SJCRH30 (cell line): ENCODE measurements around the gene CDK14. TPM values are rescaled to one million over a fixed set of nuclear protein-coding genes. Genes with fewer than 3 reads are reported as not detected.
"Not testable (repeated sequence)": the region's sequence is repeated elsewhere in the genome, so short reads cannot be mapped to it uniquely, and the experiment has no call there.

ENCODE experiments used
- DNase-seq, 2 experiments: peaks; one replicate each; pipeline ENCODE4 v3.0.0-alpha.2; 2015 to 2020
- H3K27ac ChIP-seq: fragments of 250-450 bp; sonication (Bioruptor Pico); 2 replicates; pipeline ENCODE4 v1.5.1; 2020; ENCODE audit warnings: mild to moderate bottlenecking, moderate library complexity
- H3K27me3 ChIP-seq: fragments of 250-450 bp; sonication (Bioruptor Pico); 2 replicates; pipeline ENCODE4 v1.5.1; 2020; ENCODE audit warnings: mild to moderate bottlenecking, moderate library complexity
- H3K36me3 ChIP-seq: fragments of 250-450 bp; sonication (Bioruptor Pico); 2 replicates; pipeline ENCODE4 v1.5.1; 2020; ENCODE audit warnings: mild to moderate bottlenecking, moderate library complexity
- H3K4me1 ChIP-seq: fragments of 250-450 bp; sonication (Bioruptor Pico); 2 replicates; pipeline ENCODE4 v1.5.1; 2020; ENCODE audit warnings: mild to moderate bottlenecking, moderate library complexity
- H3K4me3 ChIP-seq: fragments of 250-450 bp; sonication (Bioruptor Pico); 2 replicates; pipeline ENCODE4 v1.5.1; 2020; ENCODE audit warnings: mild to moderate bottlenecking, moderate library complexity
- H3K9me3 ChIP-seq: fragments of 250-450 bp; sonication (Bioruptor Pico); replicated peaks from 2 replicates; pipeline ENCODE4 v1.5.1; 2020; ENCODE audit warnings: mild to moderate bottlenecking, moderate library complexity
- total RNA-seq: library from RNA; depleted of rRNA; stranded (reverse); fragments of >200 nt; shearing (Covaris generic); gene quantifications from 2 replicates; pipeline ENCODE4 v1.2.3, GENCODE V29; 2014

Gene CDK14
- total RNA-seq, 1 experiment from 2014 or later: 78.2 TPM

DNA sequence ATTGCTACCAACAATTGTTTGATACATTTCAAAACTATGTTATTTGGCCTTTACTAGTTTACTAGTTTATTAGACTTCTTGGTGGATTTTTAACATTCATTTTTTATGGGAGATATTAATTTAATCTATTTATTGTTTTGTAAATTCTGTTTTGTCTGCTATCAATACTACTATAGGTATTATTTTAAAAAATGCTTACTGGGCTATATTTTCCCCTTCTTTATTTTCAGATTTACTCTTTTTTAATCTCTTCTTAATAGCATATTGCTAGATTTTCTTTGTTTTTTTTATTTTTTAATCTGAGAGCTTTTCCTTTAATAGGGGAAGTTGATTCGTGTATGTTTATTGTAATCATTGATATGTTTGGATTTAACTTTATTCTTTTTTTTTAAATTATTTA, 147.5 kb downstream of the CDK14 start:
- Histone ChIP-seq H3K27ac (no peak overlapping the region), H3K9me3 (no peaks in the 10 kb centered on the region; the same call in 1 of the 2 replicates), H3K4me3 (no peak overlapping the region), H3K4me1 (no peaks in the 10 kb centered on the region), H3K27me3 (no peaks in the 10 kb centered on the region), H3K36me3 (peaks cover 14% of the 10 kb centered on the region)
- no peak for DNase-seq

DNA sequence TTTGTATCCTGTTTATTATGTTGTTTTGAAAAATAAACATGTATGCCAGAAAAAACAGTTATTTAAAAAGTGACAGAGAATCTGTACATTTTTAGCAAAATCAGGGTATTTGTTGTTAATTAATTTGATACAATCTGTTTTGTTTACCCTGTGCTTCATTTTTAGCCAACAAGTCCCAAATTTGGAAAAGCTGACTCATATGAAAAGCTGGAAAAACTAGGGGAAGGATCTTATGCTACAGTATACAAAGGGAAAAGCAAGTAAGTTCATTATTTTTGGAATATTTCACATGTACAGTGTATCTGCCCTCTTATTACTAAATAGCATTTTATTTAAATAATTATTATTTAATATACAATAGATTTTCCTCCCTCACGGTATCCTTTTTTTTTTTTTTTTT, 151.4 kb downstream of the CDK14 start:
- no peaks in the 10 kb centered on the region for H3K27me3 ChIP-seq
- no peaks in the 10 kb centered on the region; the same call in 1 of the 2 replicates for H3K9me3 ChIP-seq
- peaks cover 31% of the 10 kb centered on the region for H3K36me3 ChIP-seq
- H3K4me1 ChIP-seq: no peaks in the 10 kb centered on the region
- H3K4me3 ChIP-seq: no peak overlapping the region
- no peak overlapping the region for H3K27ac ChIP-seq
- no peak for DNase-seq

DNA sequence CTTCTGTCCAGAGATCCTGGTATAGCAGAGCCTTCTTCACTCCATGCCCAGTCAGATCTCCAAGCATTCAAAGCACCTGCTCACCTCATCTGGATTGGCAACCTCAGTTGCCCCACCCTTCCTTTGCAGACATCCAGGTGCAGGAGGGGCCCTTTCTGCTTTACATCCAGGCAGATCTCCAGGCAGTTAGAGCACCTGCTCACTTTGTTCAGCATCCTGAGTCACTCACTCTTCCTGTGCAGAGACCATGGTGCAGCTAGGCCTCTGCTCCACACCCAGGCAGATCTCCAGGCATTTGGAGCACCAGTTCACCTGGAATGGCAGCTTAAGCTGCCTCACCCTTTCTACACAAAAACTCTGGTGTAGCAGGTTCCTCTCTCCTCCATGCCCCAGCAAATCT, 153.1 kb downstream of the CDK14 start:
- DNase-seq: no peak
- Histone ChIP-seq H3K27me3 (no peaks in the 10 kb centered on the region), H3K4me3 (no peak overlapping the region), H3K27ac (no peak overlapping the region), H3K36me3 (peaks cover 41% of the 10 kb centered on the region), H3K9me3 (no peaks in the 10 kb centered on the region; the same call in 1 of the 2 replicates), H3K4me1 (no peaks in the 10 kb centered on the region)

DNA sequence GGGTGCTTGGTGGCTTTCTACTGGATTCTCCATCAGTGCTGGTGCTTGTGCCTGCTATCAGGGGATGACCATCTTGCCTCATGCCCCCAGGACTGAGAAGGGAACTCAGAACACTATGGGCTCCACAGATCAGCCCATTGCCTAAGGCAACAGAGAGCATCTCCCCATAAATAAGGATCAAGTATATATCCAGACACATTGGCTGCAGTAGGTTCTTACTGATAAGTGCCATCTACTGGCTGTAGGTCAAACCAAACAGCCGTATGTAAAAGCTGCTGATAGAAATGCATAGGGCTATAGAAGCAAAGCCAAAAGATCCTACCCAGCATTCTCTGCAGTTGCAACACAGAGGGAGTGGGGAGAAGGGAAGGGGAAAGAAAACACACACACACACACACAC, 153.7 kb downstream of the CDK14 start:
- Histone ChIP-seq H3K27me3 (no peaks in the 10 kb centered on the region), H3K4me3 (no peak overlapping the region), H3K4me1 (no peaks in the 10 kb centered on the region), H3K36me3 (peaks cover 41% of the 10 kb centered on the region), H3K9me3 (no peaks in the 10 kb centered on the region; the same call in 1 of the 2 replicates), H3K27ac (no peak overlapping the region)
- no peak for DNase-seq

DNA sequence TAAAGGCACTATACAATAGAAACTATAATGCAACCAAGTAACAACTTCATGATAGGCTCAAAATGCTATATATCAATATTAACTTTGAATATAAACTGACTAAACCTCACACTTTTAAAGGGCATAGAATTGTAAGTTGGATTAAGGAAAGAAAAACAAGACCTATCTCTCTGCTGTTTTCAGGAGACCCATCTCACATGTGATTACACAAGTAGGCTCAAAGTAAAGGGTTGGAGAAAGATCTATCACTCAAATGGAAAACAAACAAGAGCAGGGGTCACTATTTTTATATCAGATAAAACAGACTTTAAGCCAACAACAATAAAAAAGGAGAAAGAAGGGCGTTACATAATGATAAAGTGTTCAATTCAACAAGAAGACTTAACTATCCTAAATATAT, 155.5 kb downstream of the CDK14 start:
- no peak for DNase-seq
- H3K27me3 ChIP-seq: no peaks in the 10 kb centered on the region
- no peak overlapping the region for H3K4me3 ChIP-seq
- H3K36me3 ChIP-seq: peaks cover 42% of the 10 kb centered on the region
- no peaks in the 10 kb centered on the region for H3K9me3 ChIP-seq
- no peak overlapping the region for H3K27ac ChIP-seq
- no peaks in the 10 kb centered on the region for H3K4me1 ChIP-seq

DNA sequence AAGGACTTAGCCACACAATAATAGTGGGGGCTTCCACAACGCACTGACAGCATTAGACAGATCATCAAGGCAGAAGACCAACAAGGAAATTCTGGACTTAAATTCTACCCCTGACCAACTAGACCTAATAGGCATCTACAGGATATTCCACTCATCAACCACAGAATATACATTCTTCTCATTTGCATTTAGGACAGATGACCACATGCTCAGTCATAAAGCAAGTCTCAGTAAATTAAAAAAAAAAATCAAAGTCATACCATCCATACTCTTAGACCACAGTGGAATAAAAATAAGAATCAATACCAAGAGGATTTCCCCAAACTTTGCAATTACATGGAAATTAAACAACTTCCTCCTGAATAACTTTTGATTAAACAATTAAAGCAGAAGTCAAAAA, 155.9 kb downstream of the CDK14 start:
- Histone ChIP-seq H3K27ac (no peak overlapping the region), H3K4me1 (no peaks in the 10 kb centered on the region), H3K9me3 (no peaks in the 10 kb centered on the region), H3K27me3 (no peaks in the 10 kb centered on the region), H3K36me3 (peaks cover 45% of the 10 kb centered on the region), H3K4me3 (no peak overlapping the region)
- DNase-seq: no peak

DNA sequence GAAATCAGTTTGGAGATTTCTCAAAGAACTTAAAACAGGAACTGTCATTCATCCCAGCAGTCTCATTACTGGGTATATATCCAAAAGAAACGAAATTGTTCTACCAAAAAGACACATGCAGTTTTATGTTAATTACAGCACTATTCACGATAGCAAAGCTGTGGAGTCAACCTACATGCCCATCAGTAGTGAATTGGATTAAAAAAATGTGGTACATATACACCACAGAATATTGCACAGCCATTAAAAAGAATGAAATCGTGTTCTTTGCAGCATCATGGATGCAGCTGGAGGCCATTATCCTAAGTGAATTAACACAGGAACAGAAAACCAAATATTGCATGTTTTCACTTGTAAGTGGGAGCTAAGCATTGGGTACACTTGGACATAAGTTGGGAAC, 158.9 kb downstream of the CDK14 start:
- Histone ChIP-seq H3K36me3 (peaks cover 34% of the 10 kb centered on the region), H3K9me3 (no peaks in the 10 kb centered on the region), H3K27me3 (no peaks in the 10 kb centered on the region), H3K4me3 (no peak overlapping the region), H3K27ac (no peak overlapping the region), H3K4me1 (no peaks in the 10 kb centered on the region)
- DNase-seq: no peak

DNA sequence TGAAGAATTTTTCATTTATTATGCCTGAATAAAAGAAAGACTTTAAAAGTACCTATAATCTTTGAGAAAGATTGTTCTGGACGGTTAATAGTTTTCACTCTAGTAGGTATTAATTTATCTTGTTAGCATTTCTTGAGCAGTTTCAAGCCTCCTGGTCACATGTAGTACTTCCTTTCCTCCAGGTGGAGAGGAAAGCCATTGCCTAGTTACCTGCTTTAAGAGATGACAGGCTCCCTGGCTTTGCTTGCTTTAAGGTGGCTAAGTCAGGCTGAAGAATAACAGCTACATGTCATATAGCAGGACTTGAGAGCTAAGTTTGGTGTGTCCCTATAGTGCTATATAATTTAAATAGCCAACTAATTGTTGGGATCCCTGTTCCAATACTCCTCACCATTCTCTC, 160.2 kb downstream of the CDK14 start:
- no peak for DNase-seq
- H3K27me3 ChIP-seq: no peaks in the 10 kb centered on the region
- H3K9me3 ChIP-seq: no peaks in the 10 kb centered on the region
- peaks cover 24% of the 10 kb centered on the region for H3K36me3 ChIP-seq
- no peaks in the 10 kb centered on the region for H3K4me1 ChIP-seq
- H3K27ac ChIP-seq: no peak overlapping the region
- H3K4me3 ChIP-seq: no peak overlapping the region

DNA sequence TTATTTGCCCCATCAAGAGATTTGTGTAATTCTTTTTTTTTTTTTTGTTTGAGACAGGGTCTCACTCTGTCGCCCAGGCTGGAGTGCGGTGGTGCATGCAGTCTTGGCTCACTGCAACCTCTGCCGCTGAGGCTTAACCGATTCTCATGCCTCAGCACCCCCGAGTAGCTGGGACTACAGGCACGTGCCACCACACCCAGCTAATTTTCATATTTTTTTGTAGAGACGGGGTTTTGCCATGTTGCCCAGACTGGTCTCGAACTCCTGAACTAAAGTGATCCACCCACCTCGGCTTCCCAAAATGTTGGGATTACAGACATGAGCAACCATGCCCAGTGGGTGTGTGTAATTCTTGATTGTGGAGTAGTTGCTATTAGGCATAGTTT, 161.4 kb downstream of the CDK14 start:
- H3K27ac ChIP-seq, H3K4me1 ChIP-seq: not testable (repeated sequence)
- peaks cover 14% of the 10 kb centered on the region for H3K36me3 ChIP-seq

DNA sequence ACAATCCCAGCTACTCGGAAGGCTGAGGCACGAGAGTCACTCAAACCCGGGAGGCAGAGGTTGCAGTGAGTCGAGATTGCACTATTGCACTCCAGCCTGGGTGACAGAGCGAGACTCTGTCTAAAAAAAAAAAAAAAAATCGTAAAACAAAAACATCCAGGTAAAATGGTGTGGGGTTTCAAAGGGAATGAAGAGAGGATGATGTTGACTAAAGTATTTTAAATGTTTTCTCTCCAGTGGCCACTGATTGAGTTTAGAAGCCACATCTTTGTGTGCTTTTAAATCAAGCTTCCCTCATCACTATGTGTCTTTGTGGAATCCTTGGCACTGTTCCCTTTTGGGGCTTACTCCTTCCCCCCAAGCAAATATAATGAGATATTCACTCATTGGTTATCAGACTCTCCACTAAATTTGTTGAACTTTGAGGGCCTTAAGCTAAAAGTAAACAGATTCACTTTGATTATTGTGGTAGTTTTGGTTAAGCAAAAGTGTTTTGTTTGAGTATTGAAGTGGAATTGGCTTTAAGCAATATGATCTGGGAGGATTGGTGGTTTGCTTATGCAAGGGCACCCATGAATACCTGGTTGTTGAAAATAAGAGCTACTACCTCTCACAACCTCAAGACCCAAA, 162.9 kb downstream of the CDK14 start:
- H3K4me3 ChIP-seq: no peak overlapping the region
- H3K36me3 ChIP-seq: peaks cover 5% of the 10 kb centered on the region
- H3K4me1 ChIP-seq: no peaks in the 10 kb centered on the region
- no peaks in the 10 kb centered on the region for H3K27me3 ChIP-seq
- H3K27ac ChIP-seq: no peak overlapping the region
- no peaks in the 10 kb centered on the region for H3K9me3 ChIP-seq
- no peak for DNase-seq

More for the DNA sequence above, 161.4 kb downstream of the CDK14 start:
- H3K4me3 ChIP-seq, H3K9me3 ChIP-seq, DNase-seq, H3K27me3 ChIP-seq: not testable (repeated sequence)

DNA sequence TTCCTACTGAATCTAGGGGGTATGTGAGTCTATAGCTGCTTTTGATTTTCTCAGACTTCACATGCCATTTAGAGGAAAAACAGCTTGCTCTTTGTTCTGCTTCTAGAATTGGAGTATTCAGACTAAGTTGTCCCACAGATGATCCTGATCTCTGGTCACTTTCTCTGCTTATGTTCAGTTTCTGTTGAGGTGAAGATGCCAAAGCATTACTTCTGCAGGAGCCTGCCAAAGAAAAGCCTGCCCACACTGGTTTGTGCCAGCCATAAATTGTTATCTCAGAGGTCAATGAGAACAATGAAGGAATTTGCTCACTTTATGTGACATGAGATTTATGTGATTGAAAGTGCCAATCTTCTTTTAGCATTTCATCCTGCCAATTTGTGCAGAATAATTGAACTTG, 163.6 kb downstream of the CDK14 start:
- Histone ChIP-seq H3K4me1 (no peaks in the 10 kb centered on the region), H3K9me3 (no peaks in the 10 kb centered on the region), H3K27ac (no peak overlapping the region), H3K27me3 (no peaks in the 10 kb centered on the region), H3K36me3 (peaks cover 5% of the 10 kb centered on the region), H3K4me3 (no peak overlapping the region)
- DNase-seq: no peak

DNA sequence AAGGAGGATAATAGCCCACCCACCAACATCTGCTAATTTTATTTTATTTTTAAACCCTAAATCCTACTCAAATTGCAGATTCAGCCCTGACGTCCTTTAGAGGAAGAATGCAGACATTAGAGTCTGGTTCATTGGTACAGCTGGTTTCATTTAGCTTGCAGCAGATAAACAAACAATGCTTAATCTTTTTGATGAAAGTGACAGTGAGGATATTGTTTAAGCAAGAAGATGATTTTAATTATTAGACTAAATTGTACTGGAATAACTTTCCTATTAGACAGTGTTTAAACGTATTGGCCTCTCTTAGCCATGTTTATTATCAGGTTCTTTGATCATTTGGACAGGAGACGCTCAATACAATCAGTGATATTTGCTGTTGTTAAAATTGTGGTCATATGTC, 164.8 kb downstream of the CDK14 start:
- Histone ChIP-seq H3K9me3 (no peaks in the 10 kb centered on the region), H3K4me1 (peaks cover 9% of the 10 kb centered on the region), H3K36me3 (peaks cover 5% of the 10 kb centered on the region), H3K4me3 (no peak overlapping the region), H3K27ac (no peak overlapping the region), H3K27me3 (no peaks in the 10 kb centered on the region)
- no peak for DNase-seq

DNA sequence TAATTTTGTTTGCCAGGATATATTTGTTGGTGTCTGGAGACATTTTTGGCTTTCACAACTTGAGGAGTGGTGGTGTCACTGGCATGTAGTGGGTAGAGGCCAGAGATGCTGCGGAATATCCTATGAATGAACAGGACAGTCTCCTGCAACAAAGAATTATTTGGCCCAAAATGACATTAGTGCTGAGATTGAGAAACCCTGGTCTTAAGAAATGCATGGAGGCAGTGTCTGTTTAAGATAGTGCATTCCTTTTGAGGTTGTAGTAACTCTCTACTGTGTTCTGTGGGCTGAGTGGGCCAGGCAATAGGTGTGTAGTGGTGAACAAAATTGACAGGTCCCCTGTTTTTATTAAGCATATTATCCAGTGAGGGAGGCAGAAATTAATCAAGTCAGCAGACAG, 165.5 kb downstream of the CDK14 start:
- H3K4me3 ChIP-seq: no peak overlapping the region
- peaks cover 3% of the 10 kb centered on the region for H3K36me3 ChIP-seq
- H3K27me3 ChIP-seq: no peaks in the 10 kb centered on the region
- H3K9me3 ChIP-seq: no peaks in the 10 kb centered on the region
- no peak overlapping the region for H3K27ac ChIP-seq
- H3K4me1 ChIP-seq: peaks cover 16% of the 10 kb centered on the region
- no peak for DNase-seq

DNA sequence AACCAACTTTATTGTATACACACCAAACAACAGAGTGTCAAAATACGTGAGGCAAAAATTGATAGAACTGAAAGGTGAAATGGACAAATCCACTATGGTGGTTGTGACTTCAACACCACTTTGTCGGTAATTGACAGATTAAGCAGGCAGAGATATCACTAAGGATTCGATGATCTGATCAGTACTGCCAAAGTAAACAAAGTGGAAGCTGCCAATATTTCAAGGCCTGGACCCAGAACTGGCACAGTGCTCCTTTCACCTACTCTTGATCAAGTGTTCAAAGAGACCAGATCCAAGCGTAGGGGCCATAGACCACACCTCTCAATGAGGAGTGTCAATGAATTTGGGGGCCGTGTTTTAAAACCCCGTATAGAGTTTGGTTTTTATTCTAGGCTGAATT, 167.0 kb downstream of the CDK14 start:
- no peaks in the 10 kb centered on the region for H3K9me3 ChIP-seq
- H3K27ac ChIP-seq: no peak overlapping the region
- H3K4me1 ChIP-seq: peaks cover 29% of the 10 kb centered on the region
- no peak for DNase-seq
- no peak overlapping the region for H3K4me3 ChIP-seq
- H3K27me3 ChIP-seq: no peaks in the 10 kb centered on the region
- H3K36me3 ChIP-seq: no peaks in the 10 kb centered on the region; the same call in 1 of the 2 replicates

DNA sequence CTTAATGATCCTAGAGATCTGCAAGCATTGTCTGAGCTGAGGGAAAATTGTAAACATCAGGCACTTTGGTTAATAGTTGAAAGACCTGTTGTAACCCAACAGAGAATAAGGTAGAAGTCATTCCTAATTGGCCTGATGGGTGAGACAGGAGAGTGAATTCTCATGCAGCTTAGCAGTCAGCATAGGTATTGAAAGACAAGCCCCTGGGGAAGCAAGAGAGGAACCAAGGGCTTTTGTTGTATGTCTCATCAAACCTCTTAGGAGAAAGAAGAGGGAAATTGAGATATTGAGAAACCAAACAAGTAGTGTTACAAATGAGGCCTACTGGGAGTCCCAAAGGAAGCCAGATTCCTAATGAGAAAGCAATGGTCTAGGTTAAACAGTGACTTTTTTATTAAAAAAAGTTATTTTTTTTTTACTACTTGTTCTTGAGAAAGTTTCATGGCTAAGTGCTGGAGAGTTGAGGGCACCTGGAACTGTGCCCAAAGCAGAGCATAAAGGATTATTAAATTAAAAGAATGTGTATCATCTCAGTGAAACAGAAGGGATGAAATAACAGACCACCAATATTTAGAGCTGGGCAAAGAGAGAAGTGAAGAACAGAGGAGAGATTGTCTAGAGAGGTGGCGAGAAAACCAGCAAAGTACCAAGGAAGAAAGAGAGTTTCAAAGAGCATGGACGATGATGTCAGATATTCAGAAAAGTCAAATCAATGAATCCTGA, 168.9 kb downstream of the CDK14 start:
- Histone ChIP-seq H3K27ac (no peak overlapping the region), H3K9me3 (no peaks in the 10 kb centered on the region), H3K4me1 (peaks cover 40% of the 10 kb centered on the region), H3K4me3 (no peak overlapping the region), H3K27me3 (no peaks in the 10 kb centered on the region), H3K36me3 (no peaks in the 10 kb centered on the region; the same call in none of the 2 replicates)
- peak in 1 of 2 experiments; percentile 51 for DNase-seq
